AG20443 (cell line): Measurements from ENCODE around the gene STK38.

Experiments
- DNase-seq: peaks from one replicate; pipeline ENCODE4 v3.0.0; 2012; ENCODE audit warnings: low spot score, mixed read lengths

Gene STK38

GRCh38 chr6:36519352-36519751 lies 27.9 kb downstream of the STK38 start:
- DNase-seq, result no peak

- no peak for DNase-seq
Observed at GRCh38 chr6:36517408-36517807, 29.9 kb downstream of the STK38 start.

- no peak for DNase-seq
Observed at GRCh38 chr6:36516988-36517387, 30.3 kb downstream of the STK38 start.

- DNase-seq, result no peak
Observed at GRCh38 chr6:36516559-36516958, 30.7 kb downstream of the STK38 start.

GRCh38 chr6:36515844-36516243 lies 31.4 kb downstream of the STK38 start:
- no peak for DNase-seq

- no peak for DNase-seq
Observed at GRCh38 chr6:36514554-36515456, 32.5 kb downstream of the STK38 start.

GRCh38 chr6:36510365-36510764 lies 36.9 kb downstream of the STK38 start:
- no peak for DNase-seq

- DNase-seq, result no peak
Observed at GRCh38 chr6:36508532-36508931, 38.7 kb downstream of the STK38 start.

- no peak for DNase-seq
Observed at GRCh38 chr6:36506611-36507010, 40.7 kb downstream of the STK38 start.

- no peak for DNase-seq
Observed at GRCh38 chr6:36505744-36506534, 41.3 kb downstream of the STK38 start.

GRCh38 chr6:36504982-36505381 lies 42.3 kb downstream of the STK38 start:
- DNase-seq, result peak; percentile 26

GRCh38 chr6:36504181-36504580 lies 43.1 kb downstream of the STK38 start:
- DNase-seq, result no peak

GRCh38 chr6:36501686-36502085 lies 45.6 kb downstream of the STK38 start:
- no peak for DNase-seq

- no peak for DNase-seq
Observed at GRCh38 chr6:36499918-36500317, 47.4 kb downstream of the STK38 start.

- no peak for DNase-seq
Observed at GRCh38 chr6:36495086-36495485, 52.2 kb downstream of the STK38 start.

GRCh38 chr6:36493859-36494258 lies 53.4 kb downstream of the STK38 start:
- peak; percentile 38 for DNase-seq

- DNase-seq, result no peak
Observed at GRCh38 chr6:36493319-36493718, 54.0 kb downstream of the STK38 start.

- DNase-seq, result no peak
Observed at GRCh38 chr6:36492621-36493020, 54.7 kb downstream of the STK38 start.

- DNase-seq, result no peak
Observed at GRCh38 chr6:36492092-36492491, 55.2 kb downstream of the STK38 start.

- DNase-seq, result no peak
Observed at GRCh38 chr6:36491378-36491965, 55.8 kb downstream of the STK38 start.

GRCh38 chr6:36489426-36489825 lies 57.9 kb downstream of the STK38 start:
- DNase-seq, result no peak

GRCh38 chr6:36488221-36488620 lies 59.1 kb downstream of the STK38 start:
- no peak for DNase-seq

GRCh38 chr6:36487698-36488097 lies 59.6 kb downstream of the STK38 start:
- peak; percentile 38 for DNase-seq
